Chondrocyte (in vitro differentiated cells): ENCODE measurements around the gene SPOCD1. TPM values are rescaled to one million over a fixed set of nuclear protein-coding genes. Genes with fewer than 3 reads are reported as not detected.

Experiments used
- DNase-seq: peaks from one replicate; pipeline ENCODE4 v3.0.0; 2021; ENCODE audit warnings: mixed read lengths, low spot score
- H3K27ac Mint-ChIP-seq: one replicate; pipeline ENCODE4 v1.8.0; 2021; ENCODE audit warnings: mild to moderate bottlenecking, moderate library complexity, mixed read lengths; ENCODE audit not compliant: unreplicated experiment
- H3K27me3 Mint-ChIP-seq: 2 replicates; pipeline ENCODE4 v1.8.0; 2021; ENCODE audit warnings: low read depth, mixed read lengths
- H3K36me3 Mint-ChIP-seq: 2 replicates; pipeline ENCODE4 v1.8.0; 2021; ENCODE audit warnings: low read depth, mixed read lengths
- H3K4me1 Mint-ChIP-seq: 2 replicates; pipeline ENCODE4 v1.8.0; 2021; ENCODE audit warnings: low read depth, mild to moderate bottlenecking, mixed read lengths
- H3K4me3 Mint-ChIP-seq: one replicate; pipeline ENCODE4 v1.8.0; 2021; ENCODE audit warnings: mild to moderate bottlenecking, moderate library complexity, mixed read lengths; ENCODE audit not compliant: unreplicated experiment
- H3K9me3 Mint-ChIP-seq: 2 replicates; pipeline ENCODE4 v1.8.0; 2021; ENCODE audit warnings: low read depth, mixed read lengths
- total RNA-seq: library from RNA; stranded (reverse); gene quantifications from 3 replicates; pipeline ENCODE4 v1.2.1, GENCODE V29; 2021
- TF ChIP-seq, protein P1 (sequence below): fragments of 200-600 bp; sonication (generic); IDR thresholded peaks from 2 replicates; pipeline ENCODE4 v1.5.0; 2021; ENCODE audit warnings: antibody characterized with exemption, mild to moderate bottlenecking, moderate library complexity

Gene SPOCD1
- total RNA-seq, 1 donor from 2014 or later, result 7.3 TPM

DNA sequence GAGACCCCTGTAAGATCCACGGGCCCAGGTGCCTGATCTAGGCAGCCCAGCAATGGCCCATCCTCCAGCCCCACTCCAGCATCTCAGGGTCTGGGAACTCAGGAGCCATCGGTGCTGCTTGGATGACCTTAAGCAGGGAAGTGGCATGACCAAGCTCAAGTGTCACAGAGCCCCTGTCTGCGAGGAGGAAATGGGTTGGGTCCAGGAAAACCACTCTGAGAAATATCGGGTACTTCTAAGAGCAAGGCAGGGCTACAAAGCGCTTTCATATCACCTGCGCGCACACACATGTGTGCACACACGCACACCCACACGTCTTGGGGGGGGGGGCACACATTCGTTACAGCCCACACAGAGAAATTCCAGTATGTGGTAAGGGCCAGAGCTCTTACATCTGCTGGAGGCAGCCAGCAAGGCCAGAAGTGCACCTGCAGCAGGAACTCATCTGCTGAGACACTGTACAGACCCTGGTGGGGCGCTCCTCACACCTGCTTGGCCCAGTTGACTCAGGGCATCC, 32.6 kb upstream of the SPOCD1 start:
- Mint-ChIP-seq H3K4me3 (no peak overlapping the region), H3K9me3 (peaks cover 3% of the 10 kb centered on the region), H3K27me3 (no peaks in the 10 kb centered on the region), H3K4me1 (peaks cover 5% of the 10 kb centered on the region), H3K36me3 (no peaks in the 10 kb centered on the region), H3K27ac (no peak overlapping the region)
- DNase-seq, result no peak
- TF ChIP-seq, protein P1, sequence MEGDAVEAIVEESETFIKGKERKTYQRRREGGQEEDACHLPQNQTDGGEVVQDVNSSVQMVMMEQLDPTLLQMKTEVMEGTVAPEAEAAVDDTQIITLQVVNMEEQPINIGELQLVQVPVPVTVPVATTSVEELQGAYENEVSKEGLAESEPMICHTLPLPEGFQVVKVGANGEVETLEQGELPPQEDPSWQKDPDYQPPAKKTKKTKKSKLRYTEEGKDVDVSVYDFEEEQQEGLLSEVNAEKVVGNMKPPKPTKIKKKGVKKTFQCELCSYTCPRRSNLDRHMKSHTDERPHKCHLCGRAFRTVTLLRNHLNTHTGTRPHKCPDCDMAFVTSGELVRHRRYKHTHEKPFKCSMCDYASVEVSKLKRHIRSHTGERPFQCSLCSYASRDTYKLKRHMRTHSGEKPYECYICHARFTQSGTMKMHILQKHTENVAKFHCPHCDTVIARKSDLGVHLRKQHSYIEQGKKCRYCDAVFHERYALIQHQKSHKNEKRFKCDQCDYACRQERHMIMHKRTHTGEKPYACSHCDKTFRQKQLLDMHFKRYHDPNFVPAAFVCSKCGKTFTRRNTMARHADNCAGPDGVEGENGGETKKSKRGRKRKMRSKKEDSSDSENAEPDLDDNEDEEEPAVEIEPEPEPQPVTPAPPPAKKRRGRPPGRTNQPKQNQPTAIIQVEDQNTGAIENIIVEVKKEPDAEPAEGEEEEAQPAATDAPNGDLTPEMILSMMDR, result no peak

DNA sequence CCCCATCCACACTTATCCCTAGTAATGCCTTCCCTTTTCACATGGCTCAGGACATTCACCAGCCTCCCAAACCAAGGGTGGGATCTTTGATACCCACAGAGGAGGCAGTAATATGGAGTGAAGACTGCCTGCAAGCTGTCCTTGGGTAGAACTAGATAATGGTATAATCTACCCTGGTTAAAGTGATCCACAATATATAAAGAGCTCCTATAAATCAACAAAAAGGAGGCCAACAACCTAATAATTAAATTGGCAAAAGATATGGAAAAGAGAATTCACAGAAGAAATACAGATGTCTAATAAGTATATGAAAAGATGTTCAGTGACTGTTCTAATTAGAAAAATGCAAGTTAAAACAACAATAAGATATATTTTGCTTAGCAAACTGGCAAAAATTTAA, 30.7 kb upstream of the SPOCD1 start:
- H3K4me3 Mint-ChIP-seq, result no peak overlapping the region
- TF ChIP-seq, protein P1, result no peak
- H3K4me1 Mint-ChIP-seq, result peaks cover 9% of the 10 kb centered on the region
- peaks cover 3% of the 10 kb centered on the region for H3K9me3 Mint-ChIP-seq
- no peak for DNase-seq
- H3K36me3 Mint-ChIP-seq, result no peaks in the 10 kb centered on the region
- H3K27me3 Mint-ChIP-seq, result no peaks in the 10 kb centered on the region
- no peak overlapping the region for H3K27ac Mint-ChIP-seq

DNA sequence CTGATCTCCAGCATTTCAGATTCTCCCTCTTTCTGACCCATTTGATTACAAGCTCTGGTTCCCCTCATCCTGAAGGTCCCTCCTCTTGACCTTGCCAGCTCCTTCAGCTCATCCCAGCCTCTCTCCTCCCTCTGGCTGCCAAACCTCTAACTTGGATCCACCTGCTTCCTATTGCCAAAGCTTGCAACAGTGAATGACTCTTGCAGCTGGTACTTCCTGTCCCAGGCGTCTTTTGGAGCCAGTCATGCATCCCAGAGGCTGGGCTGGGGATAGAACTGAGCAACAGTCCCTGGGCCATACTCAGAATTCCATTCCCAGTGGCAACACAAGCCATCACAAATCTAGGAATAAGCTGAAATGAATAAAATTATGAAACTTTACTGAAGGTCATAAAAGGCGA, 27.7 kb upstream of the SPOCD1 start:
- DNase-seq, result no peak
- TF ChIP-seq, protein P1, result no peak
- H3K36me3 Mint-ChIP-seq, result no peaks in the 10 kb centered on the region
- no peaks in the 10 kb centered on the region for H3K27me3 Mint-ChIP-seq
- H3K4me3 Mint-ChIP-seq, result no peak overlapping the region
- H3K9me3 Mint-ChIP-seq, result peaks cover 3% of the 10 kb centered on the region
- peak overlapping the region; percentile 88 for H3K27ac Mint-ChIP-seq
- H3K4me1 Mint-ChIP-seq, result peaks cover 9% of the 10 kb centered on the region

DNA sequence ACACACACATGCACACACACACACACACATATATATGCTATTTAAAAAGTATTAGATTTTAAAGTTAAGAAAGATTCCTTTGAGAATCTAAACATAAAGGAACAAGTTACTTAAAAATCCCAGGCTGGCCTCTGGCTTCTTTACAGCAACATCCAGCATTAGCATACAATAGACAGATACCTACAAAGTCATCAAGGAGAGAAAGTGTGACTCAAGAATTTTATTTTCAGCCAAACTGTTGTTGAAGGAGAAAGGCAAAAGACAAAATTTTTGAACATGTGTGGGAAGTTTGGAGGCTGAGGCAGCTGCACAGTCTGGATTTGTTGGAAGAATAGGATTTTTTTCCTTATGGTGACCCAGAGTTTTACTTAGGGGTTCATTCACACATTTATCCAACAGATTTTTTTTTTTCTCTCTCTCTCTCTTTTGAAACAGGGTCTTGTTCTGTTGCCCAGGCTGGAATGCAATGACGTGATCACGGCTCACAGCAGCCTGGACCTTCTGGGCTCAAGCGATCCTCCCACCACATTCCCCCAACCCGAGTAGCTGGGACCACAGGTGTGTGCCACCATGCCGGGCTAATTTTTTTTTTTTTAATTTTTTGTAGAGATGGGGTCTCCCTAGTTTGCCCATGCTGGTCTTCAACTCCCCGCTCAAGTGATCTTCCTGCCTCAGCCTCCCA, 24.0 kb upstream of the SPOCD1 start:
- TF ChIP-seq, protein P1, result no peak
- no peaks in the 10 kb centered on the region for H3K36me3 Mint-ChIP-seq
- peaks cover 5% of the 10 kb centered on the region for H3K27me3 Mint-ChIP-seq
- H3K9me3 Mint-ChIP-seq, result no peaks in the 10 kb centered on the region
- no peak for DNase-seq
- H3K4me3 Mint-ChIP-seq, result no peak overlapping the region
- H3K4me1 Mint-ChIP-seq, result peaks cover 9% of the 10 kb centered on the region
- H3K27ac Mint-ChIP-seq, result no peak overlapping the region

DNA sequence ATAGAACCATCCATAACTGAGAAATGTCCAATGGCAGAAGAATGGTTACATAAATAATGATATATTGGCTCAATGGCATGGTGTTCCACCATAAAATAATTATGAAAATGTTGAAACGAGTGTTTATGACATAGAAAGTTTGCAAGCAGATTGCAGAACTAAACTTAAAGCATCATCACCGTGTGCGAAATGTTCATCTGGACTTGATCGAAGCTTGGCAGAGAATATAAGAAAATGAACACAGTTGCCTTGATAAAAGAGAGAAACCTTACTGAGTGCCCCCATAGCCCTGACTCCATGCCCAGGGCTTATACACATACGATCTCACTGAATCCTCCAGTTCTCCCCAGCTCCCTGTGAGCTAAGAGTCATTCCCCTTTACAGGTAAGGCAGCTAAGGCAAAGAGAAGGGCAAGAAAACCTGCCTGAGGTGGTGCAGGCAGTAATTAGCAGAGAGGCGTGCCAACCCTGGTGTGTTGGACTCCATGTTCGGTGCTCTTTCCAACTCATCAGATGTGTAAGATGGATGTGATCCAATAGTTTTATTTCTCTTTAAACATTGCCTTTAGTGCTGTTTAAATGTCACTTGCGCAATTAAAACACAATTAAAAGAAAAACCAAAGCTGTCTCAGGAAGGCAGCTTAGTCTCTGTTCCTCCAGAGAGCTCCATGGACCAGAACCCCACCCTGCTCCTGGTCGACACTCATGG, 21.8 kb upstream of the SPOCD1 start:
- H3K4me3 Mint-ChIP-seq, result no peak overlapping the region
- peaks cover 5% of the 10 kb centered on the region for H3K27me3 Mint-ChIP-seq
- H3K9me3 Mint-ChIP-seq, result no peaks in the 10 kb centered on the region
- TF ChIP-seq, protein P1, result no peak
- no peaks in the 10 kb centered on the region for H3K36me3 Mint-ChIP-seq
- no peak overlapping the region for H3K27ac Mint-ChIP-seq
- no peak for DNase-seq
- H3K4me1 Mint-ChIP-seq, result no peaks in the 10 kb centered on the region
